GM23338 (cell line): ENCODE data around the gene ERMP1. TPM values are rescaled to one million over a fixed set of nuclear protein-coding genes. Genes with fewer than 3 reads are reported as not detected.

ENCODE experiments used
- ATAC-seq: fragments of 200-7000 bp; cut with Tn5 transposase; 3 replicates; pipeline ENCODE4 v1.9.1; 2020
- DNase-seq: peaks from one replicate; pipeline ENCODE4 v3.0.0-alpha.2; 2015; ENCODE audit warnings: low spot score
- H2AFZ ChIP-seq: fragments of 200-600 bp; sonication (generic); 2 replicates; pipeline ENCODE4 v1.8.0; 2016; ENCODE audit warnings: antibody characterized with exemption, mild to moderate bottlenecking, moderate library complexity
- H3F3A ChIP-seq: fragments of 200-600 bp; sonication (generic); replicated peaks from 2 replicates; pipeline ENCODE4 v1.8.0; 2017; ENCODE audit warnings: antibody characterized with exemption, mixed run types, low read depth
- H3K27ac ChIP-seq: fragments of 200-600 bp; sonication (generic); 2 replicates; pipeline ENCODE4 v1.6.1; 2016; ENCODE audit warnings: low read depth
- H3K27me3 ChIP-seq: fragments of 200-600 bp; sonication (generic); 2 replicates; pipeline ENCODE4 v1.8.0; 2016; ENCODE audit warnings: mild to moderate bottlenecking, mixed run types, moderate library complexity; ENCODE audit not compliant: insufficient read depth
- H3K36me3 ChIP-seq: fragments of 200-600 bp; sonication (generic); 2 replicates; pipeline ENCODE4 v1.8.0; 2016; ENCODE audit warnings: mild to moderate bottlenecking; ENCODE audit not compliant: insufficient read depth
- H3K4me1 ChIP-seq: fragments of 200-600 bp; sonication (generic); 2 replicates; pipeline ENCODE4 v1.8.0; 2016; ENCODE audit warnings: mild to moderate bottlenecking, moderate library complexity; ENCODE audit not compliant: insufficient read depth
- H3K4me2 ChIP-seq: fragments of 200-600 bp; sonication (generic); 2 replicates; pipeline ENCODE4 v1.7.1; 2017; ENCODE audit warnings: mixed run types
- H3K4me3 ChIP-seq: fragments of 200-600 bp; sonication (generic); 2 replicates; pipeline ENCODE4 v1.6.1; 2016; ENCODE audit warnings: mixed run types
- H3K79me2 ChIP-seq: fragments of 200-600 bp; sonication (generic); replicated peaks from 2 replicates; pipeline ENCODE4 v1.8.0; 2017; ENCODE audit warnings: mild to moderate bottlenecking; ENCODE audit not compliant: insufficient read depth
- H3K9me2 ChIP-seq: fragments of 200-600 bp; sonication (generic); 2 replicates; pipeline ENCODE4 v1.8.0; 2017; ENCODE audit not compliant: insufficient read depth
- H4K20me1 ChIP-seq: fragments of 200-600 bp; sonication (generic); replicated peaks from 2 replicates; pipeline ENCODE4 v1.8.0; 2017; ENCODE audit warnings: mild to moderate bottlenecking; ENCODE audit not compliant: insufficient read depth
- H3K27ac Mint-ChIP-seq: 2 replicates; pipeline ENCODE4 v1.8.0; 2020; ENCODE audit warnings: inconsistent platforms, mild to moderate bottlenecking, moderate library complexity, mixed read lengths
- H3K27me3 Mint-ChIP-seq: 3 replicates; pipeline ENCODE4 v1.8.0; 2022; ENCODE audit warnings: low read depth, mild to moderate bottlenecking, moderate library complexity, mixed read lengths, inconsistent platforms; ENCODE audit not compliant: insufficient read depth, poor library complexity
- H3K36me3 Mint-ChIP-seq: 3 replicates; pipeline ENCODE4 v1.8.0; 2021; ENCODE audit warnings: low read depth, mild to moderate bottlenecking, inconsistent platforms, moderate library complexity, mixed read lengths
- H3K4me1 Mint-ChIP-seq: 3 replicates; pipeline ENCODE4 v1.8.0; 2020; ENCODE audit warnings: mild to moderate bottlenecking, inconsistent platforms, mixed read lengths
- H3K4me3 Mint-ChIP-seq: 3 replicates; pipeline ENCODE4 v1.8.0; 2021; ENCODE audit warnings: moderate library complexity, mild to moderate bottlenecking, inconsistent platforms, mixed read lengths
- H3K9me3 Mint-ChIP-seq: 3 replicates; pipeline ENCODE4 v1.8.0; 2020; ENCODE audit warnings: moderate library complexity, mild to moderate bottlenecking, inconsistent platforms, mixed read lengths
- CREB1 ChIP-seq: fragments of 250-450 bp; sonication (Bioruptor Pico); IDR thresholded peaks from 2 replicates; pipeline ENCODE4 v1.5.0; 2020; ENCODE audit warnings: low read depth, mild to moderate bottlenecking, moderate library complexity
- CTCF ChIP-seq, 2 experiments: fragments of 200-600 bp in 1 of 2; sonication (generic) in 1 of 2; conservative IDR thresholded peaks; 2 replicates each; pipeline versions ENCODE4 v1.5.1 to v1.6.1; 2016 to 2017; ENCODE audit warnings: antibody characterized with exemption in 2 of 2, low read depth in 2 of 2, mild to moderate bottlenecking in 2 of 2, moderate library complexity in 1 of 2
- EZH2 ChIP-seq: fragments of 200-600 bp; sonication (generic); IDR thresholded peaks from one replicate; pipeline ENCODE4 v1.8.0; 2017; ENCODE audit warnings: antibody characterized with exemption, mild to moderate bottlenecking, low read depth; ENCODE audit not compliant: unreplicated experiment
- EZH2phosphoT487 ChIP-seq: fragments of 200-600 bp; sonication (generic); IDR thresholded peaks from one replicate; pipeline ENCODE4 v1.8.1; 2018; ENCODE audit warnings: antibody characterized with exemption; ENCODE audit not compliant: unreplicated experiment
- JUNB ChIP-seq: IDR thresholded peaks from one replicate; pipeline ENCODE4 v1.6.1; 2016; ENCODE audit warnings: antibody characterized with exemption; ENCODE audit not compliant: unreplicated experiment
- NANOG ChIP-seq: IDR thresholded peaks from 2 replicates; pipeline ENCODE4 v1.6.1; 2016; ENCODE audit warnings: antibody characterized with exemption, borderline replicate concordance
- POLR2AphosphoS5 ChIP-seq: IDR thresholded peaks from 2 replicates; pipeline ENCODE4 v1.6.1; 2016; ENCODE audit warnings: antibody characterized with exemption, low read depth
- STAT1 ChIP-seq: IDR thresholded peaks from one replicate; pipeline ENCODE4 v1.6.1; 2016; ENCODE audit warnings: antibody characterized with exemption; ENCODE audit not compliant: unreplicated experiment
- ZNF114 ChIP-seq: fragments of 250-450 bp; sonication (Bioruptor Pico); IDR thresholded peaks from 2 replicates; pipeline ENCODE4 v1.5.0; 2020; ENCODE audit warnings: mild to moderate bottlenecking, moderate library complexity
- ZNF331 ChIP-seq: fragments of 250-450 bp; sonication (Bioruptor Pico); IDR thresholded peaks from 2 replicates; pipeline ENCODE4 v1.5.0; 2020; ENCODE audit warnings: low read depth, mild to moderate bottlenecking, moderate library complexity
- ZNF462 ChIP-seq: fragments of 250-450 bp; sonication (Bioruptor Pico); IDR thresholded peaks from 2 replicates; pipeline ENCODE4 v1.5.0; 2020; ENCODE audit warnings: mild to moderate bottlenecking, moderate library complexity
- polyA plus RNA-seq: library from polyadenylated mRNA; unstranded; fragments of >200 nt; fragmentation: Nextera tagmentation; extraction: Ambion mirVana; gene quantifications from 2 replicates; pipeline ENCODE4 v1.2.1, GENCODE V29; 2016
- total RNA-seq: library from RNA; depleted of rRNA; stranded (reverse); fragments of >200 nt; shearing (Covaris generic); gene quantifications from 2 replicates; pipeline ENCODE4 v1.2.3, GENCODE V29; 2014
- TF ChIP-seq, protein P1 (sequence below): IDR thresholded peaks from 2 replicates; pipeline ENCODE4 v1.6.1; 2016; ENCODE audit warnings: antibody characterized with exemption
- TF ChIP-seq, protein P2 (sequence below): IDR thresholded peaks from one replicate; pipeline ENCODE4 v1.6.1; 2018; ENCODE audit warnings: antibody characterized with exemption; ENCODE audit not compliant: unreplicated experiment

The ERMP1 gene
- total and polyA plus RNA-seq, 2 experiments from 2014 or later, result 5.3 to 23.4 TPM

GRCh38 chr9:5743109-5743508 is 89.8 kb downstream of the ERMP1 start:
- Mint-ChIP-seq H3K9me3 (no peaks in the 10 kb centered on the region), H3K27ac (no peak overlapping the region), H3K4me3 (no peak overlapping the region), H3K4me1 (no peaks in the 10 kb centered on the region), H3K36me3 (peaks cover 29% of the 10 kb centered on the region), H3K27me3 (peaks cover 3% of the 10 kb centered on the region)
- no peaks in the 10 kb centered on the region for H3K36me3 ChIP-seq
- no peaks in the 10 kb centered on the region for H3K4me1 ChIP-seq
- H3K4me2 ChIP-seq, result no peak overlapping the region
- no peak overlapping the region for H3K27ac ChIP-seq
- TF ChIP-seq ZNF114 (CRISPR knock-in tag), result no peak
- no peak for TF ChIP-seq ZNF331 (CRISPR knock-in tag)
- TF ChIP-seq, protein P1, sequence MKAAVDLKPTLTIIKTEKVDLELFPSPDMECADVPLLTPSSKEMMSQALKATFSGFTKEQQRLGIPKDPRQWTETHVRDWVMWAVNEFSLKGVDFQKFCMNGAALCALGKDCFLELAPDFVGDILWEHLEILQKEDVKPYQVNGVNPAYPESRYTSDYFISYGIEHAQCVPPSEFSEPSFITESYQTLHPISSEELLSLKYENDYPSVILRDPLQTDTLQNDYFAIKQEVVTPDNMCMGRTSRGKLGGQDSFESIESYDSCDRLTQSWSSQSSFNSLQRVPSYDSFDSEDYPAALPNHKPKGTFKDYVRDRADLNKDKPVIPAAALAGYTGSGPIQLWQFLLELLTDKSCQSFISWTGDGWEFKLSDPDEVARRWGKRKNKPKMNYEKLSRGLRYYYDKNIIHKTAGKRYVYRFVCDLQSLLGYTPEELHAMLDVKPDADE, result no peak
- TF ChIP-seq EZH2phosphoT487, result no peak
- no peak for TF ChIP-seq POLR2AphosphoS5
- TF ChIP-seq ZNF462 (CRISPR knock-in tag), result no peak
- TF ChIP-seq CREB1, result no peak
- no peak for TF ChIP-seq JUNB
- no peak for TF ChIP-seq STAT1
- no peak for TF ChIP-seq EZH2
- TF ChIP-seq CTCF (conservative IDR thresholded peaks at IDR 0.05; ENCODE audit: low read depth in 2 of 2), result no peak
- TF ChIP-seq NANOG, result no peak
- TF ChIP-seq, protein P2, sequence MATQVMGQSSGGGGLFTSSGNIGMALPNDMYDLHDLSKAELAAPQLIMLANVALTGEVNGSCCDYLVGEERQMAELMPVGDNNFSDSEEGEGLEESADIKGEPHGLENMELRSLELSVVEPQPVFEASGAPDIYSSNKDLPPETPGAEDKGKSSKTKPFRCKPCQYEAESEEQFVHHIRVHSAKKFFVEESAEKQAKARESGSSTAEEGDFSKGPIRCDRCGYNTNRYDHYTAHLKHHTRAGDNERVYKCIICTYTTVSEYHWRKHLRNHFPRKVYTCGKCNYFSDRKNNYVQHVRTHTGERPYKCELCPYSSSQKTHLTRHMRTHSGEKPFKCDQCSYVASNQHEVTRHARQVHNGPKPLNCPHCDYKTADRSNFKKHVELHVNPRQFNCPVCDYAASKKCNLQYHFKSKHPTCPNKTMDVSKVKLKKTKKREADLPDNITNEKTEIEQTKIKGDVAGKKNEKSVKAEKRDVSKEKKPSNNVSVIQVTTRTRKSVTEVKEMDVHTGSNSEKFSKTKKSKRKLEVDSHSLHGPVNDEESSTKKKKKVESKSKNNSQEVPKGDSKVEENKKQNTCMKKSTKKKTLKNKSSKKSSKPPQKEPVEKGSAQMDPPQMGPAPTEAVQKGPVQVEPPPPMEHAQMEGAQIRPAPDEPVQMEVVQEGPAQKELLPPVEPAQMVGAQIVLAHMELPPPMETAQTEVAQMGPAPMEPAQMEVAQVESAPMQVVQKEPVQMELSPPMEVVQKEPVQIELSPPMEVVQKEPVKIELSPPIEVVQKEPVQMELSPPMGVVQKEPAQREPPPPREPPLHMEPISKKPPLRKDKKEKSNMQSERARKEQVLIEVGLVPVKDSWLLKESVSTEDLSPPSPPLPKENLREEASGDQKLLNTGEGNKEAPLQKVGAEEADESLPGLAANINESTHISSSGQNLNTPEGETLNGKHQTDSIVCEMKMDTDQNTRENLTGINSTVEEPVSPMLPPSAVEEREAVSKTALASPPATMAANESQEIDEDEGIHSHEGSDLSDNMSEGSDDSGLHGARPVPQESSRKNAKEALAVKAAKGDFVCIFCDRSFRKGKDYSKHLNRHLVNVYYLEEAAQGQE, result no peak
- DNase-seq (no peak), ATAC-seq (no peak)
- H3K79me2 ChIP-seq, result no peaks in the 10 kb centered on the region
- no peaks in the 10 kb centered on the region for H3K27me3 ChIP-seq
- no peaks in the 10 kb centered on the region for H3F3A ChIP-seq
- H4K20me1 ChIP-seq, result no peaks in the 10 kb centered on the region; the same call in 1 of the 2 replicates
- H2AFZ ChIP-seq, result no peak overlapping the region
- no peak overlapping the region for H3K4me3 ChIP-seq
- H3K9me2 ChIP-seq, result no peaks in the 10 kb centered on the region
